Activated naive CD8-positive, alpha-beta T cell treated with anti-CD3 and anti-CD28 coated beads for 36 hours (primary cell): ENCODE results near the gene GLOD5. TPM values are rescaled to one million over a fixed set of nuclear protein-coding genes. Genes with fewer than 3 reads are reported as not detected.

Experiments used
- DNase-seq: peaks from one replicate; pipeline ENCODE4 v3.0.0; 2021
- H3K27ac Mint-ChIP-seq: one replicate; pipeline ENCODE4 v1.8.0; 2022; ENCODE audit warnings: mild to moderate bottlenecking, moderate library complexity, mixed read lengths
- H3K27me3 Mint-ChIP-seq: one replicate; pipeline ENCODE4 v1.8.0; 2022; ENCODE audit warnings: mild to moderate bottlenecking, mixed read lengths
- H3K36me3 Mint-ChIP-seq: one replicate; pipeline ENCODE4 v1.8.0; 2021; ENCODE audit warnings: mild to moderate bottlenecking, mixed read lengths
- H3K4me1 Mint-ChIP-seq: one replicate; pipeline ENCODE4 v1.8.0; 2021; ENCODE audit warnings: mixed read lengths
- H3K4me3 Mint-ChIP-seq: one replicate; pipeline ENCODE4 v1.8.0; 2022; ENCODE audit warnings: mild to moderate bottlenecking, moderate library complexity, mixed read lengths
- H3K9me3 Mint-ChIP-seq: one replicate; pipeline ENCODE4 v1.8.0; 2022; ENCODE audit warnings: mixed read lengths
- total RNA-seq, 2 experiments: library from RNA; stranded (reverse); gene quantifications; one replicate each; pipeline ENCODE4 v1.2.3, GENCODE V29; 2021

Gene GLOD5
- total RNA-seq, 2 experiments from 2014 or later: not detected

GRCh38 chrX:48782795-48783194 is 21.2 kb downstream of the GLOD5 start:
- H3K9me3 Mint-ChIP-seq: no peaks in the 10 kb centered on the region
- no peaks in the 10 kb centered on the region for H3K4me1 Mint-ChIP-seq
- no peak overlapping the region for H3K4me3 Mint-ChIP-seq
- no peak overlapping the region for H3K27ac Mint-ChIP-seq
- DNase-seq: no peak
- H3K36me3 Mint-ChIP-seq: no peaks in the 10 kb centered on the region
- H3K27me3 Mint-ChIP-seq: no peaks in the 10 kb centered on the region

DNA sequence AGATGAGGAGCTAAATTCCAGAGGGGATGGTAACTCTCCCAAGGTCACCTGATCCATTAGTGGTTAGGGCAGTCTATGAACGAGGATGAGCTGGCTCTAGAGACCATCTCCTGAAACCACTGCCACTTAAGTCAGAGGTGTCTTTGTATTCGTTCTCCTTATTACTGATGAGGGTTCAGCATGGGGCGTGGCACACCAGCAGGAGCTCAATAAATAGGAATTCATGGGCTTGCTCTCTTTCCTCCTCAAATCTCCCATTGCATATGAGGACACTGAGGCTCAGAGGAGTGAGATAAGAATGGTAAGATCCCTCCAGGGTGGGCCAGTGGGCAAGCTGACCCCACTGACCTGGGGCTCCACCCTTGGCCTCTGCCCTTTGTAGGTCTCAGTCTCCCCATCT is 23.2 kb downstream of the GLOD5 start:
- H3K27me3 Mint-ChIP-seq: no peaks in the 10 kb centered on the region
- peaks cover 2% of the 10 kb centered on the region for H3K4me1 Mint-ChIP-seq
- no peak overlapping the region for H3K27ac Mint-ChIP-seq
- no peak overlapping the region for H3K4me3 Mint-ChIP-seq
- no peaks in the 10 kb centered on the region for H3K9me3 Mint-ChIP-seq
- no peak for DNase-seq
- H3K36me3 Mint-ChIP-seq: no peaks in the 10 kb centered on the region

DNA sequence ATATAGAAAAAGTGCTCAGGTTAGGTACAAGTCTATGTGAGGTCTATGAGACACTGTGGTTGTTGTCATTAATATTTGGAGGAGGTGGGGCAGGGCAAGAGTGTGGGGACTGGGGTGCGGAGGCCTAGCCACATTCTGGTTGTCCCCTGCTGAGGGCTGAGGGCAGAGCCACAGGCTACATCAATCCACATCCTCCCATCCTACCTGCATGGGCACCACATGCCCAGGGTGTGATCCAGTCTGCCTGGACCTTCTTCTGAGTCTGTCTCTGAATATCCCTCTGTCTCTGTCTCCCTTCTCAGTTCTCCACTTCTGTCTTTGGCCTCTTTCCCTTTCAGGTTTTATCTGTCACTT is 23.6 kb downstream of the GLOD5 start:
- Mint-ChIP-seq H3K36me3 (no peaks in the 10 kb centered on the region), H3K27ac (no peak overlapping the region), H3K27me3 (no peaks in the 10 kb centered on the region), H3K4me1 (peaks cover 2% of the 10 kb centered on the region), H3K9me3 (no peaks in the 10 kb centered on the region), H3K4me3 (no peak overlapping the region)
- no peak for DNase-seq

- Mint-ChIP-seq H3K9me3 (no peaks in the 10 kb centered on the region), H3K4me1 (peaks cover 2% of the 10 kb centered on the region), H3K36me3 (no peaks in the 10 kb centered on the region), H3K27ac (no peak overlapping the region), H3K27me3 (no peaks in the 10 kb centered on the region), H3K4me3 (no peak overlapping the region)
- no peak for DNase-seq
Measured at GRCh38 chrX:48785540-48786214, 24.1 kb downstream of the GLOD5 start.

DNA sequence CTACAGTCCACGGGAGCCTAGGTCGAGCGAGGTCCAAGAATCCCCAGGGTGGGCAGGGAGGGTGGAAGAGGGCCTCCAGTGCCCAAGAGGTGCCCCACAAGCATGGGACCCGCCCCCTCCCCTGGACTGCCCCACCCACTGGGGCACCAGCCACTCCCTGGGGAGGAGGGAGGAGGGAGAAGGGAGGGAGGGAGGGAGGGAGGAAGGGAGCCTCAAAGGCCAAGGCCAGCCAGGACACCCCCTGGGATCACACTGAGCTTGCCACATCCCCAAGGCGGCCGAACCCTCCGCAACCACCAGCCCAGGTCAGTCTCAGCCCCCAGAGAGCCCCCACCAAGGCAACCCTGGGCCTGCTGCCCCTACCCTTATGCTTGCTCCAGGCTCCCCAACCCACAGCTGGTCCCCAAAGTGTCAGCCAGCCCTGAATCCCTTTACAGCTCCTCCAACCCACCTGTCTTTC is 24.8 kb downstream of the GLOD5 start, which contains the start of gene GATA1:
Gene GATA1 (plus strand): TSS at position 250 of the 460 bp plus-strand sequence. CDS start 4,520 bp downstream, outside the sequence.
- Mint-ChIP-seq H3K9me3 (no peaks in the 10 kb centered on the region), H3K36me3 (no peaks in the 10 kb centered on the region), H3K27me3 (no peaks in the 10 kb centered on the region), H3K4me3 (no peak within 1 kb of the TSS), H3K27ac (no peak within 1 kb of the TSS), H3K4me1 (peaks cover 2% of the 10 kb centered on the region)
- DNase-seq: no peak

DNA sequence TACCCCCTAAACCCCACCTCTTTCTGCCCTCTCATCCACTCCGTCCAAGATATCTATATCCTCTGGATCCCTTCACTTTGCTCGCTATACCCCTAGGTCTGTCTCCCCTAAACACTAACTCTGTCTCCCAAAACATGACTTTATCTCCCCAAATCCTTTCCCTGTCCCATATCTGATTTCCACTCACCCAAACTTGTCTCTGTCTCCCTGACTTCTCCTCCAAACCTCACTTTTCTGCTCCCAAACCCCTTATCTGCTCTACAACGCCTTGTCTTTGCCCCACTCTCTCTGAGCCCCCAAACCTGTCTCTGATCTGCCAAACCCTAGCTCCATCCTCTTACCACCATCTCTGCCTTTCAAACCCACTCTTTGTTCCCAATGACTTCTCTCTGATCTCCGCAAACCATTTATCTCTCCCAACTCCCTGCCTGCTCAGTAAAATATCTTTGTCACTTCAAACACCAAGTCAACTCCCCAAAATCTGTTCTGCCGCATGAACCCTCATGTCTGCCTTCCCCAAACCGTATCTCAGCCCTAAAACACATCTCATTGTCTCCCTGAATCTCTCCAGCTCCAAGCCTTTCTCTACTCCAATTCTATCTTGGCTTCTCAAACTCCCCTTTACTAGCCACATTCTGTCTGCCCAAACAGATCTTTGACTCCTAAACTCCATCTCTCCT is 25.4 kb downstream of the GLOD5 start:
- Mint-ChIP-seq H3K4me3 (no peak overlapping the region), H3K36me3 (no peaks in the 10 kb centered on the region), H3K27ac (no peak overlapping the region), H3K4me1 (peaks cover 2% of the 10 kb centered on the region), H3K9me3 (no peaks in the 10 kb centered on the region), H3K27me3 (no peaks in the 10 kb centered on the region)
- no peak for DNase-seq

GRCh38 chrX:48787505-48788443 is 26.2 kb downstream of the GLOD5 start:
- H3K9me3 Mint-ChIP-seq: no peaks in the 10 kb centered on the region
- DNase-seq: no peak
- no peaks in the 10 kb centered on the region for H3K36me3 Mint-ChIP-seq
- H3K4me1 Mint-ChIP-seq: peaks cover 2% of the 10 kb centered on the region
- H3K27ac Mint-ChIP-seq: no peak overlapping the region
- no peak overlapping the region for H3K4me3 Mint-ChIP-seq
- no peaks in the 10 kb centered on the region for H3K27me3 Mint-ChIP-seq

DNA sequence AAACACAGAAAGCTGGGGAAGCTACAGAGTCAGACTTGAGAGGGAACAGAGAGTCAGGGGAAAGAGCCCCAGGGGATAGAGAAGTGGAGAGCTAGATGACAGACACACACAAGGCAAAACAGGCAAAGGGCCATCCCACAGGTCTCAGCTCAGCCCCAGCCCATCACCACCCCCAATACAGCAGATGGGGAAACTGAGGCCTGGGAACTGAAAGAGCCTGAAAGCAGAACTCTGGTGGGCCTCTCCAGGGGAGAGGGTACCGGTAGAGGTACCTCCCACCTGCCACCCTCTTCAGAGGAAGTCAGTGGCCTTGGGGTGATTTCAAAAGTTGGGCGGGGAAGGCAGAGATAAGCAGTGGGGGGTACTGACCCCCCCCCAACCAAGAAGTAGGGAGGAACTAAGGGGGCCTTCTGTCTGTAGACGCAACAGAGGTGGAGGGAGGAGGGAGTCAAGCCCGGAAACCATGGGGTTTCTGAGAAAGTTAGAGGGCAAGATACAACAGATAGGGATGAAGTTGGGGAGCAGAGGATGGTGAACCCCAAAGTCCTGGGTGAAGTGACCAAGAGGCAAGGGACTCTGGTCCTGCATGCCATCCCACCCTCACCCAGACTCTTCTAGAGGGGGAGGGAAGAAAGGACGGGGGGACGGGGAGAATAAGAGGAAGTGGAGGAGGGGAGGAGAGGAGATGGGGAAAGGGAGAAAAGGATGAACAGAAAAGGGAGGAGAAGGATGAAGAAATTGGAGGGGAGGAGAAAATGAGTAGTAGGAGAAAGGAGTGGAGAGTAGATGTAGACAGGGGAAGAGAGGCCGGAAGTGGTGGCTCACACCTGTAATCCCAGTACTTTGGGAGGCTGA is 28.0 kb downstream of the GLOD5 start:
- peaks cover 2% of the 10 kb centered on the region for H3K4me1 Mint-ChIP-seq
- no peaks in the 10 kb centered on the region for H3K9me3 Mint-ChIP-seq
- H3K27ac Mint-ChIP-seq: no peak overlapping the region
- no peak overlapping the region for H3K4me3 Mint-ChIP-seq
- no peak for DNase-seq
- no peaks in the 10 kb centered on the region for H3K36me3 Mint-ChIP-seq
- no peaks in the 10 kb centered on the region for H3K27me3 Mint-ChIP-seq

DNA sequence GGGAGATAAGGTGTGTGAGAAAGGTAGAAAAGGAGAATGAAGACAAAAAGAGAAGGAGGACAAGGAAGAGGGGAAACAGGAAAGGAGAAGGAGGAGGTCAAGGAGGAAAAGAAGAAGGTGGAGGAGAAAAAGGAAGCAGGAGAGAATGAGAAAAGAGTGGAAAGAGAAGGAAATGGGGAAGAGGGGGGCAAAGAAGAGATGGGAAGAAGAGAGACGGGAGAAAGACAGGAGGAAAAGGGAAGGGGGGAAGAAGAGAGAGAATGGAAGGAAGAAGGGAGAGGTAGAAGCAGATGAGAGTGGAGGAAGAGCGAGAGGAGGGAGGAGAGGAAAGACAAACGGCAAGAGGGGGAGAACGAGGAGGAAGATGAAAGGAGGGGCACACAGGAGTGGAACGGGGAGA is 28.9 kb downstream of the GLOD5 start:
- Mint-ChIP-seq H3K36me3 (no peaks in the 10 kb centered on the region), H3K27ac (no peak overlapping the region), H3K9me3 (no peaks in the 10 kb centered on the region), H3K27me3 (no peaks in the 10 kb centered on the region), H3K4me1 (peaks cover 2% of the 10 kb centered on the region), H3K4me3 (no peak overlapping the region)
- no peak for DNase-seq

- Mint-ChIP-seq H3K4me1 (peaks cover 2% of the 10 kb centered on the region), H3K36me3 (no peaks in the 10 kb centered on the region), H3K27ac (no peak overlapping the region), H3K27me3 (no peaks in the 10 kb centered on the region), H3K4me3 (no peak overlapping the region), H3K9me3 (no peaks in the 10 kb centered on the region)
- DNase-seq: no peak
Measured at GRCh38 chrX:48791063-48791820, 29.7 kb downstream of the GLOD5 start.

GRCh38 chrX:48792219-48792618 is 30.7 kb downstream of the GLOD5 start:
- H3K9me3 Mint-ChIP-seq: no peaks in the 10 kb centered on the region
- no peak overlapping the region for H3K27ac Mint-ChIP-seq
- H3K27me3 Mint-ChIP-seq: no peaks in the 10 kb centered on the region
- H3K4me1 Mint-ChIP-seq: peaks cover 2% of the 10 kb centered on the region
- no peaks in the 10 kb centered on the region for H3K36me3 Mint-ChIP-seq
- no peak overlapping the region for H3K4me3 Mint-ChIP-seq
- DNase-seq: no peak

DNA sequence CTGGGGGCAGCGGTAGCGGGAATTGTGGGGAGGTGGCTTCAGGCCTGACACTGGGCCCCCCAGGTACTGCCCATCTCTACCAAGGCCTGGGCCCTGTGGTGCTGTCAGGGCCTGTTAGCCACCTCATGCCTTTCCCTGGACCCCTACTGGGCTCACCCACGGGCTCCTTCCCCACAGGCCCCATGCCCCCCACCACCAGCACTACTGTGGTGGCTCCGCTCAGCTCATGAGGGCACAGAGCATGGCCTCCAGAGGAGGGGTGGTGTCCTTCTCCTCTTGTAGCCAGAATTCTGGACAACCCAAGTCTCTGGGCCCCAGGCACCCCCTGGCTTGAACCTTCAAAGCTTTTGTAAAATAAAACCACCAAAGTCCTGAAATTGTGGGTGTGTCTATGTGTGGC is 32.4 kb downstream of the GLOD5 start:
- no peaks in the 10 kb centered on the region for H3K9me3 Mint-ChIP-seq
- peaks cover 2% of the 10 kb centered on the region for H3K4me1 Mint-ChIP-seq
- no peak for DNase-seq
- no peak overlapping the region for H3K4me3 Mint-ChIP-seq
- no peaks in the 10 kb centered on the region for H3K27me3 Mint-ChIP-seq
- H3K36me3 Mint-ChIP-seq: no peaks in the 10 kb centered on the region
- H3K27ac Mint-ChIP-seq: no peak overlapping the region

DNA sequence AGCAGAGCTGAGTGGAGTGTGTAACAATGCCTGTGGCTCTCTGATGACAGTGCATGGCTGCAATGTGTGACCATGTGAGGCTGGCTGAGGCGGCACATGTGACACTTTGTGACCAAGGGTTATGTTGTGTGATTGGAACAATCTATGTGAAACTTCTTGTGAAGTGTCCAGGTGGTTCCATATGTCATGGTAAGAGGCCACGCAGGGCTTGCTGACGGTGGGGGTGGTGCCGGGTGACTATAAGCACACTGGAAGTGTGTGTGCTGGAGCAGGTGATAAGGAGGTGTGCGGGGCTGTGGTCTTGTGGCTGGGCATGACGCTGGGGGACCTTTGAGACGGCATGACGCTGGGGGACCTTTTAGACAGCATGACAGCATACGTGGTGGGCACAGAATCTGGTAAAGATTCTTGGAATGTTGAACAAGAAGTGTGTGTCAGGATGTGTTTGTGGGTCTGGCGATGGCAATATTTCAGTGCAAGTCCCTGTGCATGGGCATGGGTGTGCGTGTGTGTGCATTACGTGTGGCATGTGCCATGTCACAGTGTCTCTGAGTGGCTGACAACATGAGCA is 32.9 kb downstream of the GLOD5 start:
- Mint-ChIP-seq H3K36me3 (no peaks in the 10 kb centered on the region), H3K27ac (no peak overlapping the region), H3K27me3 (no peaks in the 10 kb centered on the region)

More for the DNA sequence above, 32.9 kb downstream of the GLOD5 start:
- Mint-ChIP-seq H3K4me3 (no peak overlapping the region), H3K4me1 (no peaks in the 10 kb centered on the region), H3K9me3 (no peaks in the 10 kb centered on the region)
- no peak for DNase-seq
